A549 (cell line): ENCODE measurements around the gene SRGN. TPM values are rescaled to one million over a fixed set of nuclear protein-coding genes. Genes with fewer than 3 reads are reported as not detected.

Experiments used
- ATAC-seq, 2 experiments: fragments of 200-7000 bp in 1 of 2; fragments of >200 bp in 1 of 2; cut with Nextera tagmentation in 1 of 2; cut with Tn5 transposase in 1 of 2; 3 replicates each; pipeline versions ENCODE4 v1.8.0 to v1.9.1; 2018 to 2020; ENCODE audit warnings: mild to moderate bottlenecking in 1 of 2, moderate library complexity in 1 of 2
- CTCF ChIA-PET: fragments of 300-600 bp; sonication (Branson Sonifier 250); formaldehyde crosslinking; extraction: SDS; loops from one replicate; lab custom pipeline; 2021; ENCODE audit warnings: antibody characterized with exemption, inconsistent platforms; lab: Yijun Ruan, JAX
- POLR2A ChIA-PET: fragments of 350-600 bp; formaldehyde crosslinking; extraction: SDS; loops from one replicate; lab custom pipeline; 2021; ENCODE audit warnings: antibody characterized with exemption, inconsistent platforms; lab: Yijun Ruan, JAX
- DNase-seq, 2 experiments: peaks; one replicate each; pipeline versions ENCODE4 v3.0.0 to v3.0.0-alpha.2; 2011 to 2016; ENCODE audit warnings: low read depth in 1 of 2, low spot score in 1 of 2
- FAIRE-seq: peaks from 2 replicates; lab custom pipeline; 2011; peaks lifted over from hg19 to GRCh38; lab: Jason Lieb, UNC
- H3K27ac ChIP-seq, 2 experiments: fragments of >200 bp; sonication (Bioruptor Twin); formaldehyde crosslinking; 3 replicates each; pipeline ENCODE4 v1.5.1; 2016 to 2017
- H3K4me1 ChIP-seq: fragments of >200 bp; sonication (Bioruptor Twin); formaldehyde crosslinking; 3 replicates; pipeline ENCODE4 v1.6.1; 2016
- H3K4me2 ChIP-seq: fragments of >200 bp; sonication (Bioruptor Twin); formaldehyde crosslinking; 3 replicates; pipeline ENCODE4 v1.6.1; 2016
- H3K4me3 ChIP-seq: fragments of >200 bp; sonication (Bioruptor Twin); formaldehyde crosslinking; 3 replicates; pipeline ENCODE4 v1.5.1; 2016
- H3K9me3 ChIP-seq: fragments of >200 bp; sonication (Bioruptor Twin); formaldehyde crosslinking; 3 replicates; pipeline ENCODE4 v1.6.1; 2016
- BCL3 ChIP-seq: fragments of >200 bp; sonication (Bioruptor Twin); formaldehyde crosslinking; IDR thresholded peaks from 3 replicates; pipeline ENCODE4 v1.6.1; 2016
- CBX8 ChIP-seq: fragments of 200-600 bp; sonication (generic); IDR thresholded peaks from 2 replicates; pipeline ENCODE4 v1.6.1; 2016
- CEBPB ChIP-seq, 2 experiments: fragments of >200 bp in 1 of 2; sonication (Bioruptor Twin) in 1 of 2; formaldehyde crosslinking in 1 of 2; IDR thresholded peaks; 2 replicates each; pipeline ENCODE4 v1.6.1; 2012 to 2016
- EP300 ChIP-seq, 2 experiments: fragments of >200 bp; sonication (Bioruptor Twin); formaldehyde crosslinking; IDR thresholded peaks; 2 replicates in 1 of 2; 3 replicates in 1 of 2; pipeline ENCODE4 v1.6.1; 2016 to 2017
- ESRRA ChIP-seq: fragments of 150-350 bp; IDR thresholded peaks from 2 replicates; pipeline ENCODE4 v1.6.1; 2014; ENCODE audit warnings: mild to moderate bottlenecking, low read length, borderline replicate concordance
- FOSL2 ChIP-seq, 2 experiments: fragments of 450-650 bp in 1 of 2; fragments of >200 bp in 1 of 2; sonication (Bioruptor Twin) in 1 of 2; formaldehyde crosslinking; IDR thresholded peaks; 2 replicates each; pipeline versions ENCODE4 v1.5.0 to v1.6.1; 2016 to 2020; ENCODE audit warnings: mild to moderate bottlenecking in 1 of 2, moderate library complexity in 1 of 2
- GATA3 ChIP-seq: IDR thresholded peaks from 2 replicates; pipeline ENCODE4 v1.6.1; 2012; ENCODE audit warnings: borderline replicate concordance
- HEYL ChIP-seq: fragments of 250-450 bp; sonication (Bioruptor Pico); IDR thresholded peaks from 2 replicates; pipeline ENCODE4 v1.8.0; 2021; ENCODE audit warnings: mild to moderate bottlenecking, moderate library complexity
- HMGXB4 ChIP-seq: fragments of 250-450 bp; sonication (Bioruptor Pico); IDR thresholded peaks from 2 replicates; pipeline ENCODE4 v1.5.0; 2021; ENCODE audit warnings: mild to moderate bottlenecking, moderate library complexity, borderline replicate concordance
- HOXA7 ChIP-seq: fragments of 250-450 bp; sonication (Bioruptor Pico); IDR thresholded peaks from 2 replicates; pipeline ENCODE4 v1.5.0; 2020; ENCODE audit warnings: mild to moderate bottlenecking, moderate library complexity
- HOXB13 ChIP-seq: fragments of 250-450 bp; sonication (Bioruptor Pico); IDR thresholded peaks from 2 replicates; pipeline ENCODE4 v1.5.0; 2020; ENCODE audit warnings: low read depth, mild to moderate bottlenecking, moderate library complexity
- JUN ChIP-seq, 2 experiments: fragments of >200 bp; sonication (Bioruptor Twin); formaldehyde crosslinking; IDR thresholded peaks; 2 replicates in 1 of 2; 3 replicates in 1 of 2; pipeline ENCODE4 v1.6.1; 2016 to 2017
- KDM5A ChIP-seq: fragments of 200-600 bp; sonication (generic); IDR thresholded peaks from 2 replicates; pipeline ENCODE4 v1.6.1; 2016; ENCODE audit warnings: antibody characterized with exemption, mild to moderate bottlenecking
- MAFK ChIP-seq: fragments of 450-650 bp; IDR thresholded peaks from 2 replicates; pipeline ENCODE4 v1.6.1; 2014; ENCODE audit not compliant: partially characterized antibody
- MAX ChIP-seq: IDR thresholded peaks from 2 replicates; pipeline ENCODE4 v1.6.1; 2012
- MAZ ChIP-seq: fragments of 150-350 bp; IDR thresholded peaks from 2 replicates; pipeline ENCODE4 v1.6.1; 2014; ENCODE audit warnings: antibody characterized with exemption, low read depth, low read length, borderline replicate concordance
- MYC ChIP-seq: IDR thresholded peaks from 2 replicates; pipeline ENCODE4 v1.6.1; 2012; ENCODE audit warnings: mild to moderate bottlenecking, inconsistent platforms, low read length, improper control_type of control experiment, borderline replicate concordance
- NFE2L2 ChIP-seq: fragments of 150-350 bp; conservative IDR thresholded peaks from 2 replicates; pipeline ENCODE4 v1.6.1; 2014; ENCODE audit warnings: low read length
- NPAS2 ChIP-seq: fragments of 250-450 bp; sonication (Bioruptor Pico); IDR thresholded peaks from 2 replicates; pipeline ENCODE4 v1.8.0; 2022; ENCODE audit warnings: mild to moderate bottlenecking, moderate library complexity, borderline replicate concordance
- PBX3 ChIP-seq: IDR thresholded peaks from 2 replicates; pipeline ENCODE4 v1.6.1; 2012
- RAD21 ChIP-seq, 2 experiments: fragments of >200 bp in 1 of 2; sonication (Bioruptor Twin) in 1 of 2; formaldehyde crosslinking in 1 of 2; IDR thresholded peaks in 1 of 2; conservative IDR thresholded peaks in 1 of 2; 2 replicates in 1 of 2; 3 replicates in 1 of 2; pipeline ENCODE4 v1.6.1; 2012 to 2018; ENCODE audit warnings: inconsistent platforms in 1 of 2
- RARB ChIP-seq: fragments of 250-450 bp; sonication (Bioruptor Pico); IDR thresholded peaks from 2 replicates; pipeline ENCODE4 v1.8.0; 2021; ENCODE audit warnings: mild to moderate bottlenecking, moderate library complexity
- RCOR1 ChIP-seq: fragments of 150-350 bp; IDR thresholded peaks from 2 replicates; pipeline ENCODE4 v1.6.1; 2014; ENCODE audit warnings: antibody characterized with exemption, low read length, low read depth
- REST ChIP-seq: fragments of 200-600 bp; sonication (generic); IDR thresholded peaks from 2 replicates; pipeline ENCODE4 v1.6.1; 2016; ENCODE audit warnings: antibody characterized with exemption, mild to moderate bottlenecking, moderate library complexity
- RNF2 ChIP-seq: fragments of 200-600 bp; sonication (generic); IDR thresholded peaks from 2 replicates; pipeline ENCODE4 v1.6.1; 2016; ENCODE audit warnings: low read depth, mild to moderate bottlenecking, antibody characterized with exemption, moderate library complexity, borderline replicate concordance
- ZC3H11A ChIP-seq: fragments of 450-650 bp; IDR thresholded peaks from 2 replicates; pipeline ENCODE4 v1.6.1; 2014; ENCODE audit warnings: antibody characterized with exemption, mild to moderate bottlenecking
- ZNF302 ChIP-seq: fragments of 250-450 bp; sonication (Bioruptor Pico); IDR thresholded peaks from 2 replicates; pipeline ENCODE4 v1.9.0; 2021; ENCODE audit warnings: inconsistent platforms, mild to moderate bottlenecking, moderate library complexity
- WGBS: methylation state at CpG from one replicate; pipeline ENCODE4 v1.1.6; 2017; ENCODE audit errors: missing lambda C conversion rate; 5-methylcytosine and 5-hydroxymethylcytosine counted together
- polyA plus RNA-seq, 4 experiments: library from polyadenylated mRNA; depleted of rRNA in 3 of 4; stranded (reverse); fragments of >200 nt; fragmentation: RNase III in 1 of 4; extraction: RNeasy Plus Mini Kit Qiagen cat#74134 plus additional on column Dnase treatment in 1 of 4; gene quantifications; 2 replicates in 3 of 4; 3 replicates in 1 of 4; pipeline ENCODE4 v1.2.3, GENCODE V29; 2011 to 2017

The SRGN gene
- polyA plus RNA-seq, 2 of the 4 experiments (the other 2 are of a cell fraction) = 51.9 to 88.7 TPM

GRCh38 chr10:69049566-69049961 is 38.3 kb upstream of the SRGN start:
- no peak for DNase-seq
- no peak for FAIRE-seq
- Histone ChIP-seq H3K9me3 (no peaks in the 10 kb centered on the region), H3K27ac (no peak overlapping the region), H3K4me3 (no peak overlapping the region), H3K4me1 (no peaks in the 10 kb centered on the region), H3K4me2 (no peak overlapping the region)
- CTCF ChIA-PET = interaction anchor here (0.6 to 3.5 kb wide), 4 partner anchors 15 to 44 kb away, joined by 3 to 13 read pairs (median 4); no protein-coding TSS in a partner anchor
- POLR2A ChIA-PET = no interaction called here
- no peak for ATAC-seq
- TF ChIP-seq RARB (CRISPR knock-in tag) (no peak), HEYL (CRISPR knock-in tag) (no peak), EP300 (IDR thresholded peaks at IDR 0.05) (no peak), CBX8 (no peak), PBX3 (no peak), NPAS2 (CRISPR knock-in tag) (no peak), HOXA7 (CRISPR knock-in tag) (no peak), MAZ (no peak), HOXB13 (CRISPR knock-in tag) (no peak), MAFK (no peak), NFE2L2 (no peak), KDM5A (no peak), MYC (no peak), GATA3 (no peak), ZNF302 (CRISPR knock-in tag) (no peak), FOSL2 (IDR thresholded peaks at IDR 0.05) (no peak), FOSL2 (CRISPR knock-in tag; IDR thresholded peaks at IDR 0.05) (no peak), RCOR1 (no peak)
- WGBS = 92% methylated on average over 6 of the region's 6 CpGs

GRCh38 chr10:69051303-69051702 is 36.6 kb upstream of the SRGN start:
- Histone ChIP-seq H3K4me1 (no peaks in the 10 kb centered on the region; the same call in 2 of the 3 replicates), H3K4me3 (no peak overlapping the region), H3K27ac (no peak overlapping the region), H3K9me3 (no peaks in the 10 kb centered on the region), H3K4me2 (no peak overlapping the region)
- FAIRE-seq (no peak), ATAC-seq (no peak), DNase-seq (no peak)
- 38% methylated on average over 3 of the region's 3 CpGs for WGBS
- CTCF ChIA-PET = interaction anchor here (1.0 to 3.5 kb wide), 4 partner anchors 8 to 43 kb away, joined by 3 to 13 read pairs (median 4); no protein-coding TSS in a partner anchor
- TF ChIP-seq RNF2 (no peak), CBX8 (no peak), JUN (IDR thresholded peaks at IDR 0.05) (no peak), HMGXB4 (CRISPR knock-in tag) (no peak), RAD21 (conservative IDR thresholded peaks at IDR 0.05 in 1 of 2, IDR thresholded peaks at IDR 0.05 in 1 of 2) (no peak), CEBPB (IDR thresholded peaks at IDR 0.05) (no peak), REST (no peak), ZC3H11A (no peak), ESRRA (no peak), MAX (no peak), BCL3 (no peak), KDM5A (no peak)
- POLR2A ChIA-PET = no interaction called here
